Upper lobe of left lung (tissue), 4 donors: Measurements from ENCODE around the gene MAML2.

Experiments used
- CTCF ChIP-seq, 6 experiments: fragments of 450-650 bp in 4 of 6; fragments of 200-600 bp in 2 of 6; sonication (generic) in 2 of 6; IDR thresholded peaks; one replicate each; pipeline ENCODE4 v1.5.1; 2016 to 2019; ENCODE audit warnings: antibody characterized with exemption in 6 of 6
- EP300 ChIP-seq, 4 donors: sonication (generic); formaldehyde crosslinking; IDR thresholded peaks; one replicate each; pipeline ENCODE4 v1.5.1; 2017; ENCODE audit warnings: antibody characterized with exemption in 4 of 4, control low read depth in 2 of 4
- POLR2A ChIP-seq, 4 donors: fragments of 450-650 bp; IDR thresholded peaks; one replicate each; pipeline ENCODE4 v1.5.1; 2016 to 2017; ENCODE audit warnings: antibody characterized with exemption in 4 of 4, mild to moderate bottlenecking in 2 of 4
- POLR2AphosphoS5 ChIP-seq, 2 donors: sonication (generic); formaldehyde crosslinking; IDR thresholded peaks; one replicate each; pipeline ENCODE4 v1.5.1; 2017; ENCODE audit warnings: antibody characterized with exemption in 2 of 2

- TF ChIP-seq CTCF (IDR thresholded peaks at IDR 0.05) (no peak), POLR2A (IDR thresholded peaks at IDR 0.05) (no peak), POLR2AphosphoS5 (IDR thresholded peaks at IDR 0.05) (peak in 1 of 2 donors; percentile 33), EP300 (IDR thresholded peaks at IDR 0.05) (no peak)
Measured at GRCh38 chr11:96257972-96258934, 84.7 kb downstream of the MAML2 start.
